HCT116 (cell line): ENCODE measurements around the gene AMBRA1. TPM values are rescaled to one million over a fixed set of nuclear protein-coding genes. Genes with fewer than 3 reads are reported as not detected.

Experiments used
- ATAC-seq: fragments of 200-7000 bp; cut with Tn5 transposase; 2 replicates; pipeline ENCODE4 v1.9.1; 2020; ENCODE audit warnings: mild to moderate bottlenecking, moderate library complexity
- BruUV-seq: library from RNA; stranded (reverse); fragments of 400-500 nt; replicated peaks from 2 replicates; lab custom pipeline; 2021; lab: Mats Ljungman, UMichigan
- CTCF ChIA-PET: fragments of 300-600 bp; sonication (Branson Sonifier 250); formaldehyde crosslinking; loops from one replicate; lab custom pipeline; 2021; ENCODE audit warnings: antibody characterized with exemption; lab: Charles Lee
- POLR2A ChIA-PET: fragments of 300-600, 350-600 bp; sonication (Branson Sonifier 250); formaldehyde crosslinking; loops from one replicate; lab custom pipeline; 2021; ENCODE audit warnings: antibody characterized with exemption; lab: Charles Lee
- RAD21 ChIA-PET, 2 experiments: fragments of 300-600 bp; sonication (Branson Sonifier 250); formaldehyde crosslinking; loops; one replicate each; lab custom pipeline; 2023; ENCODE audit warnings: low total read pairs in 2 of 2; ENCODE audit not compliant: uncharacterized antibody in 2 of 2, unreplicated experiment in 2 of 2, low non-redundant PET in 1 of 2; lab: Charles Lee
- DNase-seq: peaks from one replicate; pipeline ENCODE4 v3.0.0-alpha.2; 2010; ENCODE audit warnings: low read depth, low spot score
- H2AFZ ChIP-seq: fragments of 200-600 bp; shearing (Covaris generic), sonication (generic); 2 replicates; pipeline ENCODE4 v1.6.1; 2017; ENCODE audit warnings: low read depth, mixed run types, mixed read lengths, antibody characterized with exemption, low read length; ENCODE audit not compliant: poor library complexity, severe bottlenecking
- H3K27ac ChIP-seq: 2 replicates; pipeline ENCODE4 v1.5.1; 2012; ENCODE audit warnings: low read depth, low read length
- H3K27me3 ChIP-seq: fragments of 200-600 bp; sonication (generic); 2 replicates; pipeline ENCODE4 v1.6.1; 2016; ENCODE audit warnings: mixed run types, low read length, mixed read lengths; ENCODE audit not compliant: insufficient read depth
- H3K36me3 ChIP-seq, 2 experiments: fragments of 200-500 bp in 1 of 2; fragments of 200-600 bp in 1 of 2; sonication (Bioruptor generic) in 1 of 2; sonication (generic) in 1 of 2; 2 replicates each; pipeline versions ENCODE4 v1.5.1 to v1.6.1; 2014 to 2016; ENCODE audit warnings: low read length in 2 of 2, inconsistent platforms in 1 of 2, mixed read lengths in 1 of 2, mixed run types in 1 of 2; ENCODE audit not compliant: insufficient read depth in 2 of 2, control insufficient read depth in 1 of 2
- H3K4me1 ChIP-seq, 2 experiments: fragments of 200-600 bp in 1 of 2; sonication (generic) in 1 of 2; 2 replicates each; pipeline versions ENCODE4 v1.5.1 to v1.6.1; 2012 to 2017; ENCODE audit warnings: low read length in 2 of 2, inconsistent platforms in 1 of 2, mild to moderate bottlenecking in 1 of 2, mixed read lengths in 1 of 2, mixed run types in 1 of 2, moderate library complexity in 1 of 2; ENCODE audit not compliant: insufficient read depth in 2 of 2, control insufficient read depth in 1 of 2
- H3K4me2 ChIP-seq: fragments of 200-600 bp; sonication (generic); 2 replicates; pipeline ENCODE4 v1.6.1; 2017; ENCODE audit warnings: mixed run types, low read length, mixed read lengths
- H3K4me3 ChIP-seq, 2 experiments: fragments of 200-600 bp in 1 of 2; sonication (generic) in 1 of 2; replicated peaks in 1 of 2; 2 replicates each; pipeline ENCODE4 v1.5.1; 2011 to 2016; ENCODE audit warnings: low read length in 2 of 2, control low read depth in 1 of 2, low read depth in 1 of 2, mild to moderate bottlenecking in 1 of 2, mixed read lengths in 1 of 2, mixed run types in 1 of 2
- H3K79me2 ChIP-seq: fragments of 200-600 bp; sonication (generic); 2 replicates; pipeline ENCODE4 v1.6.1; 2017; ENCODE audit warnings: mild to moderate bottlenecking, mixed run types, low read length, moderate library complexity, mixed read lengths; ENCODE audit not compliant: insufficient read depth
- H3K9ac ChIP-seq: fragments of 200-600 bp; sonication (generic); 2 replicates; pipeline ENCODE4 v1.6.1; 2016; ENCODE audit warnings: low read length, mixed read lengths
- H3K9me2 ChIP-seq: fragments of 200-600 bp; sonication (generic), shearing (Covaris generic); 2 replicates; pipeline ENCODE4 v1.6.1; 2017; ENCODE audit warnings: mixed run types, mild to moderate bottlenecking, moderate library complexity; ENCODE audit not compliant: insufficient read depth
- H3K9me3 ChIP-seq, 2 experiments: fragments of 200-500 bp in 1 of 2; fragments of 200-600 bp in 1 of 2; sonication (Bioruptor generic) in 1 of 2; sonication (generic) in 1 of 2; 2 replicates each; pipeline ENCODE4 v1.6.1; 2014 to 2017; ENCODE audit warnings: low read length in 2 of 2, mixed read lengths in 2 of 2, inconsistent platforms in 1 of 2, low read depth in 1 of 2, mild to moderate bottlenecking in 1 of 2, mixed run types in 1 of 2, moderate library complexity in 1 of 2; ENCODE audit not compliant: control insufficient read depth in 1 of 2, insufficient read depth in 1 of 2
- H4K20me1 ChIP-seq: fragments of 200-600 bp; sonication (generic), shearing (Covaris generic); 2 replicates; pipeline ENCODE4 v1.6.1; 2017; ENCODE audit warnings: mixed run types, mild to moderate bottlenecking, moderate library complexity; ENCODE audit not compliant: insufficient read depth
- ATF3 ChIP-seq: IDR thresholded peaks from 2 replicates; pipeline ENCODE4 v1.6.1; 2012
- CBX3 ChIP-seq: IDR thresholded peaks from 2 replicates; pipeline ENCODE4 v1.6.1; 2012; ENCODE audit warnings: low read depth
- CEBPB ChIP-seq: IDR thresholded peaks from 2 replicates; pipeline ENCODE4 v1.6.1; 2012; ENCODE audit warnings: low read depth
- EGR1 ChIP-seq: IDR thresholded peaks from 2 replicates; pipeline ENCODE4 v1.6.1; 2012; ENCODE audit warnings: low read depth
- ELF1 ChIP-seq: IDR thresholded peaks from 2 replicates; pipeline ENCODE4 v1.6.1; 2012; ENCODE audit warnings: low read depth, borderline replicate concordance
- EZH2 ChIP-seq: fragments of 200-600 bp; sonication (generic); IDR thresholded peaks from 2 replicates; pipeline ENCODE4 v1.6.1; 2017; ENCODE audit warnings: antibody characterized with exemption, mixed run types
- EZH2phosphoT487 ChIP-seq: fragments of 200-600 bp; IDR thresholded peaks from 2 replicates; pipeline ENCODE4 v1.6.1; 2018; ENCODE audit warnings: antibody characterized with exemption, borderline replicate concordance
- FOSL1 ChIP-seq: IDR thresholded peaks from 2 replicates; pipeline ENCODE4 v1.6.1; 2012; ENCODE audit warnings: low read depth
- MAX ChIP-seq: IDR thresholded peaks from 2 replicates; pipeline ENCODE4 v1.6.1; 2012
- POLR2A ChIP-seq: IDR thresholded peaks from 2 replicates; pipeline ENCODE4 v1.7.0; 2011; ENCODE audit warnings: borderline replicate concordance; ENCODE audit not compliant: insufficient read depth, insufficient read length; ENCODE audit errors: extremely low read depth
- POLR2AphosphoS5 ChIP-seq: IDR thresholded peaks from 2 replicates; pipeline ENCODE4 v1.6.1; 2011; ENCODE audit warnings: mild to moderate bottlenecking, low read depth, low read length, moderate library complexity
- RAD21 ChIP-seq: IDR thresholded peaks from 2 replicates; pipeline ENCODE4 v1.6.1; 2012; ENCODE audit warnings: low read depth, mild to moderate bottlenecking
- SIN3A ChIP-seq: IDR thresholded peaks from 2 replicates; pipeline ENCODE4 v1.6.1; 2012; ENCODE audit warnings: low read depth
- SP1 ChIP-seq: IDR thresholded peaks from 2 replicates; pipeline ENCODE4 v1.6.1; 2012; ENCODE audit warnings: low read depth
- SRF ChIP-seq: IDR thresholded peaks from 2 replicates; pipeline ENCODE4 v1.6.1; 2012; ENCODE audit warnings: low read depth
- TCF7L2 ChIP-seq: IDR thresholded peaks from 2 replicates; pipeline ENCODE4 v1.7.0; 2011; ENCODE audit warnings: borderline replicate concordance, inconsistent platforms; ENCODE audit not compliant: insufficient read depth, insufficient read length; ENCODE audit errors: extremely low read depth
- YY1 ChIP-seq: IDR thresholded peaks from 2 replicates; pipeline ENCODE4 v1.6.1; 2011; ENCODE audit warnings: low read length, low read depth, moderate library complexity, mild to moderate bottlenecking; ENCODE audit not compliant: insufficient replicate concordance; ENCODE audit errors: extremely low read depth
- ZBTB33 ChIP-seq: IDR thresholded peaks from 2 replicates; pipeline ENCODE4 v1.6.1; 2011; ENCODE audit warnings: mild to moderate bottlenecking, low read length, moderate library complexity; ENCODE audit not compliant: insufficient replicate concordance; ENCODE audit errors: extremely low read depth
- ZFX ChIP-seq: fragments of 450-650 bp; IDR thresholded peaks from 2 replicates; pipeline ENCODE4 v1.6.1; 2017
- ZNF274 ChIP-seq: fragments of 200-500 bp; sonication (Bioruptor generic); IDR thresholded peaks from 2 replicates; pipeline ENCODE4 v1.6.1; 2014; ENCODE audit warnings: mild to moderate bottlenecking, low read depth, low read length, inconsistent platforms
- intact Hi-C: fragments of 100-400 bp; cut with micrococcal nuclease; formaldehyde crosslinking; loops from 2 replicates; pipeline ENCODE4 v1.10.0; 2022
- total RNA-seq: library from RNA; stranded (reverse); gene quantifications from one replicate; pipeline ENCODE4 v1.2.1, GENCODE V29; 2021; ENCODE audit not compliant: unreplicated experiment

AMBRA1 gene
- total RNA-seq, 1 experiment from 2014 or later, result 22.7 TPM

GRCh38 chr11:46393759-46394158 is 200.1 kb downstream of the AMBRA1 start:
- H3K4me3 ChIP-seq, result no peak overlapping the region
- ATAC-seq (no peak), DNase-seq (no peak)
- no peak overlapping the region for H3K27ac ChIP-seq
- H2AFZ ChIP-seq, result no peak overlapping the region
- no TSS peak for BruUV-seq
- TF ChIP-seq ATF3 (no peak), CBX3 (no peak), SRF (no peak), CEBPB (no peak), POLR2AphosphoS5 (no peak), EGR1 (no peak), ZFX (no peak), RAD21 (no peak), YY1 (no peak), SP1 (no peak), ZBTB33 (no peak), TCF7L2 (no peak), POLR2A (no peak), EZH2phosphoT487 (no peak), MAX (no peak), ZNF274 (no peak), ELF1 (no peak), EZH2 (no peak), SIN3A (no peak), FOSL1 (no peak)
- H3K4me2 ChIP-seq, result no peak overlapping the region
- no peaks in the 10 kb centered on the region for H4K20me1 ChIP-seq
- no peaks in the 10 kb centered on the region for H3K9me2 ChIP-seq
- H3K79me2 ChIP-seq, result no peaks in the 10 kb centered on the region
- peaks cover 3 to 34% of the 10 kb centered on the region in 2 experiments; a peak in 3 of 4 replicates for H3K4me1 ChIP-seq
- intact Hi-C loops, result no loop called here
- ChIA-PET POLR2A (no interaction called here), RAD21 (no interaction called here), CTCF (no interaction called here)
- 0 out of 4 replicates have a peak, but pooled peaks cover 0 to 5% of the 10 kb centered on the region in 2 experiments for H3K36me3 ChIP-seq
- H3K9me3 ChIP-seq, result no peaks in the 10 kb centered on the region
- H3K9ac ChIP-seq, result no peak overlapping the region
- no peaks in the 10 kb centered on the region for H3K27me3 ChIP-seq
